Measurements from ENCODE around the gene EPHA10.

- TF ChIP-seq POLR2A (IDR thresholded peaks at IDR 0.05; ENCODE audit: low read length): no peak
- no peak for TF ChIP-seq GATA1 (IDR thresholded peaks at IDR 0.05; ENCODE audit: low read depth, low read length)
Observed at GRCh38 chr1:37719572-37720195, 45.2 kb downstream of the EPHA10 start.

All from erythroblast (primary cell).